Activated T-helper 2 cell treated with anti-CD3 and anti-CD28 coated beads, Interferon-gamma antibody, Interleukin-2, Interleukin-4, amounts not matched to agents 10 μg/mL and 5 μg/mL and 100 μg/mL, durations not matched to agents 14 hours and 24 hours and 36 hours (primary cell): ENCODE measurements around the gene PUM2. TPM values are rescaled to one million over a fixed set of nuclear protein-coding genes. Genes with fewer than 3 reads are reported as not detected.
"Not testable (repeated sequence)": the region's sequence is repeated elsewhere in the genome, so short reads cannot be mapped to it uniquely, and the experiment has no call there.

Source experiments
- DNase-seq: peaks from one replicate; pipeline ENCODE4 v3.0.0; 2021; ENCODE audit warnings: low spot score
- H3K27ac Mint-ChIP-seq: one replicate; pipeline ENCODE4 v1.8.0; 2021; ENCODE audit warnings: mixed read lengths
- H3K27me3 Mint-ChIP-seq: one replicate; pipeline ENCODE4 v1.8.0; 2021; ENCODE audit warnings: low read depth, mixed read lengths
- H3K36me3 Mint-ChIP-seq: one replicate; pipeline ENCODE4 v1.8.0; 2021; ENCODE audit warnings: low read depth, mixed read lengths
- H3K4me1 Mint-ChIP-seq: one replicate; pipeline ENCODE4 v1.8.0; 2021; ENCODE audit warnings: low read depth, mixed read lengths
- H3K4me3 Mint-ChIP-seq: one replicate; pipeline ENCODE4 v1.8.0; 2021; ENCODE audit warnings: low read depth, mild to moderate bottlenecking, moderate library complexity, mixed read lengths
- H3K9me3 Mint-ChIP-seq: one replicate; pipeline ENCODE4 v1.8.0; 2021; ENCODE audit warnings: mixed read lengths
- intact Hi-C: fragments of 100-400 bp; cut with micrococcal nuclease; formaldehyde crosslinking; loops from one replicate; pipeline ENCODE4 v1.15.1; 2023
- total RNA-seq: library from RNA; stranded (reverse); gene quantifications from 2 replicates; pipeline ENCODE4 v1.2.3, GENCODE V29; 2022

The PUM2 gene
- total RNA-seq, 1 donor from 2014 or later, result 121 TPM

DNA sequence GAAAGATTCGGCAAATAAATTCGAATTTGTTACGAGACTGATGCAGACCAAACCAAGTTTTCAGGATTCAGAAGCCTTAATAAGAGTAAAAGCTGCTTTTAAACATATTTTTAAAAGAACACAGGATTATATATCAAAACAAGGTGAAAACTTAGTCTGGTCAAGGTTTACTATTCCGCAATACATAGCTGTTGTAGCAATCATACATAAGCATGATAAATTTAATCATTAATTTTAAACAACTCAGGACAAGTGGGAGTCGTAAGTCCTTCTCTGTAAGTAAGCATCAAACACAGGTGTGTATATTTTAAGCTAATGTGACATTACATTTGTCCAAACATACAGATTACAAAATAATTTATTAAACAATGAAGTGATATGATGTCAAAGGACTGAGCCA lies 57.7 kb downstream of the PUM2 start:
- Mint-ChIP-seq H3K36me3 (peaks cover 55% of the 10 kb centered on the region), H3K9me3 (no peaks in the 10 kb centered on the region), H3K4me3 (no peak overlapping the region), H3K4me1 (peaks cover 9% of the 10 kb centered on the region), H3K27me3 (no peaks in the 10 kb centered on the region), H3K27ac (no peak overlapping the region)
- intact Hi-C loops, result loop anchor here (5.0 kb wide), 1 partner anchor 41 kb away; no protein-coding TSS in a partner anchor
- DNase-seq, result no peak

DNA sequence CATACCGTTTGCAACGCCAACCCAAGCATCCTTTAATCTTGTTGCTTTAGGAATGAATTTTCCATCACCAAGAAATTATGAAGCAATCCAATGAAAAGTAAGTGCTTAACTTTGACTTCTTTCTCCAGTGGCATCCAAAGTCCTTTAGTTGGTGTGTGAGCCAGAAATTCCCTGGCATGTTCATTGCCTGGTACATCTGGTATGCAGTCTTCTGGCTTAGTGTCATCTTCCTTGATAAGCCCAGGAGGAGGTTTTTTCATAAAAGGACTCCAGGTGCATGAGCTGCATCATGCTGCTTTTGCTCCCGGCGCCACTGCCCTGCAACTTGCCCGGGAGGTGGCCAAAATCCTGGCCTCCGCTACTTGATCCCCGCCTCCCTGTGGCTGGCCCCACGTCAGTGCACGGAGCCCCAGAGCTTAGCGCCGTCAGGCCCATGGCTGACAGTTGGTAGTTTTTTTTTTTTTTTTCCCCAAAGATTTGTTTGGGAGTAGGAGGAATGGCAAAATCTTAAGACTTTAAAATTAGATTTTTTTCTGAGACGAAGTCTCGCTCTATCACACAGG lies 58.7 kb downstream of the PUM2 start:
- intact Hi-C loops, result loop anchor here (5.0 kb wide), 1 partner anchor 40 kb away; no protein-coding TSS in a partner anchor
- Mint-ChIP-seq H3K27ac (no peak overlapping the region), H3K4me3 (no peak overlapping the region), H3K4me1 (peaks cover 6% of the 10 kb centered on the region), H3K36me3 (peaks cover 46% of the 10 kb centered on the region), H3K27me3 (no peaks in the 10 kb centered on the region), H3K9me3 (no peaks in the 10 kb centered on the region)
- DNase-seq, result no peak

DNA sequence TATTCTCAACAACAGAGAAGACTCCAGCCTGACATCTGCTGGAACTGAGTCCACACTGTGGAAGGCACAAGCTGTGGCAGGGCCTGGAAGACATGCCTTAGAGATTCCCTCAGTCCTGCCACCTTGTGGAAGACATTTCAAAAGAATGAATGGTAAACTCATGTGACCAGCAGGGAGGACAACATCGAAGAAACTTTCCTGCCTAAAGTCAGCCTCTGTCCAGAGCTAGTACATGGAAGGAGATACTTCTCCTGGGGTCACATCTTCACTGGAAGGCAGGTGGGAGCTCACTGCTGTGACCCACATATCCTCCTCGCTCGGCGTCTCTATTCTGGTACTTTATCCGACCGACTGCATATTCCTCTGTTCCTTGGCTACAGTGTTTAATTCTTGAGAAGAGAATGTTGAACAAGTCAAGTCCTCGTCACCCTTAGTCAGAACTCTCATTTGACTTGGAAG lies 59.5 kb downstream of the PUM2 start:
- DNase-seq, result no peak

DNA sequence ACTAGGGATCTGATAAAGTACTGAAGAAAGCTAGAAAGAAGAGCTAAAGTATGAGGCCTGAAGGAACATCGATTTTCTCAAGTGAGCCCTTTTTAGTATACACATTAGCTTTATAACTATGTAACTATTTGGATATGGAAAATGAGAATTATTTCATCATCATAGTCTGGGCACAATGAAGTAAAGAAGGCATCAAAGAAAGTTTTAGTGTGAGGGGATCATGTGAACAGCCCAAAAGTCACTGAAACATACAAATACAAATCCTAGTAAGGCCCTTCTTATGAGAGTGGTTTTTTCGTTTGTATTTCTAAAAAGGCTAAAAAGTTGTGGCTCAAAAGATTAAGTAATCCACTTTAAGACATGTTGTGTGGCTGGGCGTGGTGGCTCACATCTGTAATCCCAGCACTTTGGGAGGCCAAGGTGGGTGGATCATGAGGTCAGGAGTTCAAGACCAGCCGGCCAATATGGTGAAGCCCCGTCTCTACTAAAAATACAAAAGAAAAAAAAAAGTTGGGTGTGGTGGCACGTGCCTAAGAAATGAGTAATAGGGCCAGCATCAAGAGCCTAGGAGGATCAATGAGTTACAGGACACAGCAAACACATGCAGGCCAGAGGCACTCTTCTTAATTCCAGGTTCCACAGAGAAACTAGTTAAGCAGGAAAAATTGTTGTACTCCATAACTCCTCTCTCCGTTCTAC lies 61.9 kb downstream of the PUM2 start:
- H3K36me3 Mint-ChIP-seq, result peaks cover 22% of the 10 kb centered on the region
- no peaks in the 10 kb centered on the region for H3K27me3 Mint-ChIP-seq
- H3K27ac Mint-ChIP-seq, result no peak overlapping the region
- H3K9me3 Mint-ChIP-seq, result no peaks in the 10 kb centered on the region
- no peak for DNase-seq
- peaks cover 2% of the 10 kb centered on the region for H3K4me1 Mint-ChIP-seq
- intact Hi-C loops, result no loop called here
- H3K4me3 Mint-ChIP-seq, result no peak overlapping the region

More for the DNA sequence above, 59.5 kb downstream of the PUM2 start:
- peak overlapping the region; percentile 2 for H3K27ac Mint-ChIP-seq
- H3K9me3 Mint-ChIP-seq, result no peaks in the 10 kb centered on the region
- peaks cover 3% of the 10 kb centered on the region for H3K4me1 Mint-ChIP-seq
- H3K4me3 Mint-ChIP-seq, result no peak overlapping the region
- H3K27me3 Mint-ChIP-seq, result no peaks in the 10 kb centered on the region
- intact Hi-C loops, result loop anchor here (5.0 kb wide), 1 partner anchor 39 kb away; no protein-coding TSS in a partner anchor
- peaks cover 39% of the 10 kb centered on the region for H3K36me3 Mint-ChIP-seq

DNA sequence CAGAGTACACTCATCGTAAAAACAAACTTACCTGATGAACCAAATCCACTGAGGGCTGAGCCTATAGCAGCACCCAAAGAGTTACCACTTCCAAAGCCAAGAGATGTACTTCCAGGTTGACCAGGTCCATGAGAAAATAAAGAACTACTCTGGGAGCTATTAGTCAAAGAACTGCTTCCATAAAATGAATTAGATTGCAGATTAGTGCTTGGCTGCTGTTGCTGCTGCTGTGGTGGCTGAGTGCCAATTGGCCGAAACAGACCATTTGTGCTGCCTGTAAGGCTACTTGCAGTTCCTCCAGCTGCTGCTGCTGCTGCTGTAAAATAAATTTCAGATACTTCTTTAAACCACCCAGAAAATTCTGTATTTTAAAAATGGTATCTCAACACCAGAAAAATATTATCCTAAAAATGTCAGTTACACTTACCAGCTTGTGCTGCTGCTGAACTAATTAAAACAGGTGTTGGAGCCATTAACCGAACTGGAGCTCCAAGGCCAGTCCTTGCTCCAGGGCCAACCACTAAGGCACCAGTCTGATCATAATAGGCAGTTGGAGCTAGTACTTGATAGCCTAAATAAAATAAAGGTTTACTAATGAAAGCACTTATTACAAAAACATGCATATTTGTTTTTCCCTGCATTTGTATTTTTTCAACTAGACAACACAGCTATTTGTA lies 67.6 kb downstream of the PUM2 start:
- no peak overlapping the region for H3K27ac Mint-ChIP-seq
- H3K27me3 Mint-ChIP-seq, result no peaks in the 10 kb centered on the region
- no peaks in the 10 kb centered on the region for H3K4me1 Mint-ChIP-seq
- H3K36me3 Mint-ChIP-seq, result peaks cover 31% of the 10 kb centered on the region
- H3K9me3 Mint-ChIP-seq, result no peaks in the 10 kb centered on the region
- DNase-seq, result no peak
- intact Hi-C loops, result no loop called here
- no peak overlapping the region for H3K4me3 Mint-ChIP-seq

DNA sequence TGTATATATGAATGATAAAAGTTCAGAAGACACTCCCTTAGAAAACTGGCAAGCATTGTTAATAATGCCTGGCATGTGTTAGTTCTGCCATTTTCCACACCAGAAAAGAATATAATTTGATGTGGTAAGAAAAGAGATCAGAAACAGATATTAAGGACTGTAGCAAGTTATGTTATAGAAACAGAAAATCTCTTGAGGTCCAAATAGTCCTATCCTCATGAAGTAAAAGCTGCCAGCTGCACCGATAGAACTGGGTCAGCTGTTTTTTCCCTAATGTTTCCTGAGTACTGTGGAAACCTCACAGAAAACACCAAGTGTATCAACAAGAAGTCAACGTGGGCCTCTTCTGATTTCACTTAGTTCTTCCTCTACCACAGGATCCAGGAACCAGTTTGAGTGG lies 68.8 kb downstream of the PUM2 start:
- Mint-ChIP-seq H3K4me1 (no peaks in the 10 kb centered on the region), H3K27ac (no peak overlapping the region), H3K4me3 (no peak overlapping the region), H3K9me3 (no peaks in the 10 kb centered on the region), H3K27me3 (no peaks in the 10 kb centered on the region), H3K36me3 (peaks cover 35% of the 10 kb centered on the region)
- DNase-seq, result no peak
- intact Hi-C loops, result no loop called here

DNA sequence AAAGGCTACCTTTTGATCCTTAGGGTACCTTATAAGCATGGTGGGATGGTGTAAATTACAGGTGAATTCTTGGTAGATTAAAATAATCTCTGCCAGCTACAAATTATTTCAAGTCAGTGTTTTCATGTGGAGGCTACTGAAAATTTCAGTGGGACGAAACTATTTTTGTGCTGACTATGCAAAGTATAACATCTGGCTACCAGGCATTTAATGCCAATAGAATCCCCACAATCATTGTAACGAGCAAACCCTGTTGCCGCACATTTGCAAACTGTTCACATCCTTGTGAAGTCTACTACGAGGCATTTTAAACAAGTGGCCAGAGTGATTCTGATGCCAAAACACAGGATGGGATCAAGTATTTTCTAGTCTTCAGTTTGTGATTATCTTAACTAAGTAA lies 77.6 kb downstream of the PUM2 start:
- Mint-ChIP-seq H3K36me3 (peaks cover 41% of the 10 kb centered on the region), H3K27me3 (no peaks in the 10 kb centered on the region), H3K4me1 (peaks cover 3% of the 10 kb centered on the region), H3K4me3 (no peak overlapping the region), H3K9me3 (no peaks in the 10 kb centered on the region), H3K27ac (no peak overlapping the region)
- intact Hi-C loops, result no loop called here
- no peak for DNase-seq

DNA sequence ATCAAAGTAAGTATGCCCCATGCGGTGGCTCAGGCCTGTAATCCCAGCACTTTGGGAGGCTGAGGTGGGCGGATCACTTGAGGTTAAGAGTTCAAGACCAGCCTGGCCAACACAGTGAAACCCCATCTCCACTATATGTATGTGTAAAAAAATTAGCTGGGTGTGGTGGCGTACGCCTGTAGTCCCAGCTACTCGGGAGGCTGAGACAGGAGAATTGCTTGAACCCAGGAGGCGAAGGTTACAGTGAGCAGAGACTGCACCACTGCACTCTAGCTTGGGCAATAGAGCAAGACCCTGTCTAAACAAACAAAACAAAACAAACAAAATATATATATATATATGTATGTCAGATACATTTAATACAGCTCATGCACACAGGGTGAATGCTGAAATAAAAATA lies 82.3 kb downstream of the PUM2 start:
- intact Hi-C loops, H3K4me3 Mint-ChIP-seq, H3K27me3 Mint-ChIP-seq, H3K9me3 Mint-ChIP-seq, DNase-seq, H3K27ac Mint-ChIP-seq: not testable (repeated sequence)
- Mint-ChIP-seq H3K36me3 (peaks cover 58% of the 10 kb centered on the region), H3K4me1 (peaks cover 14% of the 10 kb centered on the region)

DNA sequence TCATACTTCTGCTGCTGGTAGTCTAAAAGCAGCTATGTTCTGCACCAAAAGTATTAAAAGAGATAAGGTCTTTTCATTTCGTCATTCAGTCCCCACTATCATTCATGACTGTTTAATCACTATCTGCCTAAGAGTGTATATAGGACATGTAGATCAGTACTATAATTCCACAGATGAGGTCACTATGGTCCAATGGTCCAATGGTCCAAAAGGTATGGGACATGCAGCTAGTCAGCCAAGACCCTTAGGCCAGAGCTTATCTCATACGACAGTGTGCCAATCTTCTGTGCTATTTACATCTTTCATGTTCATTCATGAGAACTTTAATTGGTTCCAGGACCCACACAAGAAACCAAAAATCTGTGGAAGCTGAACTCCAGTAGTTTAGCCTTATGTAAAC lies 83.1 kb downstream of the PUM2 start:
- peaks cover 61% of the 10 kb centered on the region for H3K36me3 Mint-ChIP-seq
- no peak overlapping the region for H3K27ac Mint-ChIP-seq
- H3K4me3 Mint-ChIP-seq, result no peak overlapping the region
- H3K27me3 Mint-ChIP-seq, result no peaks in the 10 kb centered on the region
- no peaks in the 10 kb centered on the region for H3K9me3 Mint-ChIP-seq
- H3K4me1 Mint-ChIP-seq, result peaks cover 16% of the 10 kb centered on the region
- DNase-seq, result no peak
- intact Hi-C loops, result no loop called here

DNA sequence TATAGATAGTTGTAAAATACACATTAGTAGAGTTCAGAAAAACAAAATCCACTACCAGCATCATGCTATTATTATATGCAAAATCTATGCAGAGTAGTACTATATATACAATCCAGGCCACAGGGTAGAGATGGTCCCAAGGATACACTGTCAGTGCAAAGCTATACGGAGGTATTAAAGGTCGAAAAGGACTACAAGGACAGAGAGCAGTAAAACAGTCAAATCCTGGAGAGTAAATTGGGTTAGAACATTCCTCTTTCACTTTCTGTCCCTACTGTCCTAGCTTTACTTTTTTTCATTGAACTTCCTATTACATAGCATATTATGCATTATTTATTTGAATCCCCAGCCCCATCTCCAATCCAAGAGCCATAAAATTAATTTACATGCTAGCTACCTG lies 86.0 kb downstream of the PUM2 start:
- intact Hi-C loops, result no loop called here
- H3K27me3 Mint-ChIP-seq, result no peaks in the 10 kb centered on the region
- peaks cover 13% of the 10 kb centered on the region for H3K4me1 Mint-ChIP-seq
- H3K4me3 Mint-ChIP-seq, result no peak overlapping the region
- H3K27ac Mint-ChIP-seq, result no peak overlapping the region
- no peaks in the 10 kb centered on the region for H3K9me3 Mint-ChIP-seq
- H3K36me3 Mint-ChIP-seq, result peaks cover 57% of the 10 kb centered on the region
- DNase-seq, result no peak

DNA sequence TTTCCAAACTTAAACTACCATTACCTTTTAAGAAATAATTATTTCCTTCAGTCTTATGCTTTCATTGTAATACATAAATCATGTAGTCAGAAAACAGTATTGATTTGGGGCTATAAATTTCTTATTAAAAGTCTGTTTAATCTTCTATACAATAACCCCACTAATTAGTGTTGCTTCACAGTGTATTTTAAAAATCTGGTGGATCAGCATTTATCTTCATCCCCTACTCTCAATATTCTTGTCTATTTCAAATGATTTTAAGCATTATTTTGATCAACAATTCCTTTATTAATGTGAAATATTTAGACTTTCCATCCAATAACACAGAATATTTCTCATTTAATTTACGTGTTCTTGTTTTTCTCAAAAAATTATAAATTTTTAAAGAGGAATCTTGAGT lies 93.2 kb downstream of the PUM2 start:
- Mint-ChIP-seq H3K4me1 (peaks cover 2% of the 10 kb centered on the region), H3K4me3 (no peak overlapping the region), H3K27me3 (no peaks in the 10 kb centered on the region), H3K27ac (no peak overlapping the region), H3K9me3 (no peaks in the 10 kb centered on the region), H3K36me3 (peaks cover 50% of the 10 kb centered on the region)
- intact Hi-C loops, result no loop called here
- DNase-seq, result no peak

DNA sequence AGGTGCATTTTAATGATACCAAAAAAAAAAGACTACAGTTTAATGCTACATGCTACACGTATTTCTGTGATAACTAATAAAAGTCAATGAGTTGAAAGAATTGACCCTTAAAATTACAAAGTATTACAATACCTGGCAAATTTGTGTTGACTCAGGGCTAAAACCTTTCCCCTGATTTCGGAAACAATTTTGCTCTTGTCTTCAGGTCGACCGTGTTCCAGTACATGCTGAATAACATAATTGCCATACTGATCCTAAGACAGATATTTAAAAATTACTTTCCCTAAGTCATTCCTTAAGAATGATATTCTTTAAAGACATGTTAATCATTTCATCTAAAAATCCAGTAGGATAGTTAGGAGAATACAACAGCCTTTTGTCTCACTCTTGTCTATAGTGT lies 95.9 kb downstream of the PUM2 start:
- Mint-ChIP-seq H3K4me1 (peaks cover 2% of the 10 kb centered on the region), H3K27ac (no peak overlapping the region), H3K9me3 (no peaks in the 10 kb centered on the region), H3K4me3 (no peak overlapping the region), H3K27me3 (no peaks in the 10 kb centered on the region), H3K36me3 (peaks cover 60% of the 10 kb centered on the region)
- intact Hi-C loops, result loop anchor here (5.0 kb wide), 1 partner anchor 38 kb away; no protein-coding TSS in a partner anchor
- no peak for DNase-seq

DNA sequence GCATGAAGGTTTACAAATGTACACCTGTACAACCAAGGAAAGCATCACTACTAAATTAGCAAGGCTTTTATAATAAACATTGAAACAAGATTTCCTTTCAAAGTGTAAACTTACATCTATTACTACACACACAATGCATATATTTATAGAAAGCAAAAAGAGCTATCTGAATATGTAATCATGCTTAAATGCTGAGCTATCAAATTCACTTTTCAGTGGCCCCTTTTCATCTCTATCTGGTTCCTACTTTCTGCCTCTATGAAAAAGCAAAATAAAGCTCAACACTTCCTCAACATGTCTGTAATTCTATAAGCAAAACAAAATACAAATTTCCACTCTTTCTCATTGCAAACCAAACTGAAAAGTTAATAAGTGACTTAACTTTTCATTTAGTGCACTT lies 100.2 kb downstream of the PUM2 start:
- no peaks in the 10 kb centered on the region for H3K27me3 Mint-ChIP-seq
- H3K4me3 Mint-ChIP-seq, result no peak overlapping the region
- H3K27ac Mint-ChIP-seq, result no peak overlapping the region
- intact Hi-C loops, result loop anchor here (5.0 kb wide), 1 partner anchor 42 kb away; no protein-coding TSS in a partner anchor
- no peaks in the 10 kb centered on the region for H3K4me1 Mint-ChIP-seq
- H3K9me3 Mint-ChIP-seq, result no peaks in the 10 kb centered on the region
- peaks cover 76% of the 10 kb centered on the region for H3K36me3 Mint-ChIP-seq
- DNase-seq, result no peak
